Suppressor macrophage treated with lipopolysaccharide for 4 hours (primary cell): ENCODE measurements around the gene CCDC157.

Experiments used
- DNase-seq: peaks from one replicate; pipeline ENCODE4 v3.0.0-alpha.2; 2020

CCDC157 gene

DNA sequence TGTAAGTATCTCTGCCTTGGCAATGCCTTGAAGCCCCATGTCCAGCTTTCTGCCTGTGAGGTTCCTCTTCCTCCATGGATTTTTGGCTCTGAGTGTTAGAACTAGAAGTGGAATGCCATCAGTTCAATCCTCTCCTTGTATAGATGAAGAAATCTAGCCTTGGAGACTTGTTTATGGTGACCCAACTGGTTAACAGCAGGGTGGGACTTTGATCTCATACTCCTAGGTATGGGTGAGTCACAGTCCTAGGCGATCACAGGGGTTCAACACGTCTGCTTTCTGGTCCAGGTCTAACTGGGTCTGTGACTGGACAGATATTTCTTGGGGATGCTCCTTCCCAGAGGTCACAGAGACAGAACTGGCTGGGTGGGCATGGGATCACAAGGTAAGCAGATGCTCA, 59.6 kb downstream of the CCDC157 start:
- DNase-seq = no peak

DNA sequence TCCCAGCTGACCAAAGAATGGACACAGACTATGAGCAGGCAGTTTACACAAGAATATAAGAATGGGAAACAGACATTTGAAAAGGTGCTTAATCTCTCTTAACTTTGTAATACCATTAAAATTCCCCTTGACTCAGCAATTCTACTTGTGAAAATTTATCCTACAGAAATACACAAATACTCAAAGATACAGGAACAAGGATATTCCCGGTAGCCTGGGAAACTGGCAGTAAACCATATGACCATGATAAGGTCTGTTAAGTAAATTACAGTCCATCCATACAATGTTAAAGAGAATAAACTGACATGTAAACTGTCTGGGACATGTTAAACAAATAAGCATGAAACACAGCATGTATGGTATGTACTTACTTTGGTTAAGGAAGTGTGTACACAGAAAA, 60.0 kb downstream of the CCDC157 start:
- DNase-seq = no peak

DNA sequence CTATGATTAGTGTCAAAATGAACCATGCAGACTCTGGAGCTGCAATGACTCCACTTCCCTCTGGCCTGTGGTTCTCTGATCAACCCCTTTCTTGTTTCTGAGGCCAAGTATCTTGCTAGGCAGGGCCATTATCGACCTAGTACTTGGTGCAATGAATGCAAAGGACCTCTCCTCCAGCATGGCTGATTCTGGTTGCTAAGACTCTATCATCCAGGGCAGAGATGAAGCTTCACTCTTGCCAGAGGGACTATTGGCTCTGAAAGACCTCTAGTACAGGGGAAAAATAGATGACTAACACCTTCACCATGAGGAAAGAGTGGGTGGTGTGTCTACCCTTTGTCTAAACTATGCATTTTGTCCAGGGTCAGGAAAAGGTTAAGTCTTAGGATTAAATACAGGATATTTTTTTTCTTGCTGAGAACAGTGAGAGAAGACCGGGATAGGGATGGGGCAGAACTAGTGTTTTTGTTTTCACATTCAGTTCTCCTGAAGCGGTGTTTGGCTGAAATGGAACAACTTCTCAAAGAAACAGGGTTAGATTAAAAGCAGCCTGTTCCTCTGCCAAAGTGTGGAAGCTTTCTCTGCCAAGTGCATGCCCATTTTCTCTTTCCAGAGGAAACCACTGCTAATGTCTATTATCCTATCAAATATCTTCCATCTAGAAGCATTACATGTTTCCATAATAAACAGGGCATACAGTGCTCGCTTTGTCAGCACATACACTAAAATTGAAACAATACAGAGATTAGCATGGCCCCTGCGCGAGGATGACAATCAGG, 63.7 kb downstream of the CCDC157 start:
- peak; percentile 41 for DNase-seq

DNA sequence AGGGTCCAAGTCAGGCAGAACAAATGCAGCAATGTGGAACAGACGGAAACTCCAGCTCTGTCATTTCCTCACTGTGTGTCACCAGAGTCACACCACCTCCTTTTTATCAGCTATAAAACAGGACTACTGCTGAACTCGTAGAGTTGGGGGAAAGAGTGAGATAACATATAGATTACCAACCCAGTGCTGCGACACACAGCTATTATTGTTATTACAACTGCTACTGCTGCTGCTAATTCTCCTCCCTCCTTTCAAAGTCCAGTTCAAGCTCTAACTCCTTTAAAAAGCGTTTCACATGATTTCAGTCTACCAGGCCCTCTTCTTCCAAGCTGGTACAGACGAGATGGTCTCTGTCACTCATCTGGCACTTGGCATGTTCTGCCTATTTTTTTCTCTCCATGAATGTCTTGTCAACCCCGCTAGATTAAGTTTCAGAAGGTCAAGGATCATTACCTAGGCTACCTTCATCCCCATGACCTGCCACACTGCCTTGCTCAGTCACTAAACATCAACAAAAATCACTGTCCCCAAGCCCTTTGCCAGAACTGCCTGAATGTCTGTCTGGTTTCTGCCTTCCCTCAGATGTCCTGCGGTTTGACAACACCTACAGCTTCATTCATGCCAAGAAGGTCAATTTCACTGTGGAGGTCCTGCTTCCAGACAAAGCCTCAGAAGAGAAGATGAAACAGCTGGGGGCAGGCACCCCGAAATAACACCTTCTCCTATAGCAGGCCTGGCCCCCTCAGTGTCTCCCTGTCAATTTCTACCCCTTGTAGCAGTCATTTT, 65.1 kb downstream of the CCDC157 start:
- DNase-seq = peak; percentile 44

DNA sequence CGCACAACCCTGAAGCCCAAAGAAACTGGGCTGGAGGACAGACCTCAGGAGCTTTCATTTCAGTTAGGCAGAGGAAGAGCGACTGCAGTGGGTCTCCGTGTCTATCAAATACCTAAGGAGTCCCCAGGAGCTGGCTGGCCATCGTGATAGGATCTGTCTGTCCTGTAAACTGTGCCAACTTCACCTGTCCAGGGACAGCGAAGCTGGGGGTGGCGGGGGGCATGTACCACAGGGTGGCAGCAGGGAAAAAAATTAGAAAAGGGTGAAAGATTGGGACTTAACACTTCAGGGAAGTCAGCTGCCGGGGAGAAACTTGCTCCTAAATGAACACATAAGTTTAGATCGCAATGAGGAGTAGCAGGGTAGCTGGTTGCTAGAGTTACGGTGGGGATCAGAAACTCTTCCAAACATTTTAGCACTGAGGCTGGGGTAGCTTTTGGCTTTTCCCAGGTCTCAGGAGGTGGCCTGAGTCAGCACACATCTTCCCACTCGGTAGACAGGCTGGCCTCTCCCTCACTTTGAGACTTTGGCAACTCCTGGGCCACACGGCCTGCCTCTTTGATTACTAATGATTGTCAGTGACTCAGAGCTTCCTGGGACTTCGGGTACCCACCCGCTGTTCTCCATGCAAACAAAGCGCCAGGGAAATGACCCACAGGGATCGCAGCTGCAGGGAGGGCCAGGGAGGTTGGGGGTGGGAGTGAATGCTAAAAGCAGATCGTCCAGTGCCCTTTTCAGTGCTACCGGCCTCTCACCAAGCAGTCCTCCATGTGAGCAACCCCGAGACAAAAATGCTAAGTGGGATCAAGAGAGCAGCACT, 65.9 kb downstream of the CCDC157 start:
- peak; percentile 83 for DNase-seq

DNA sequence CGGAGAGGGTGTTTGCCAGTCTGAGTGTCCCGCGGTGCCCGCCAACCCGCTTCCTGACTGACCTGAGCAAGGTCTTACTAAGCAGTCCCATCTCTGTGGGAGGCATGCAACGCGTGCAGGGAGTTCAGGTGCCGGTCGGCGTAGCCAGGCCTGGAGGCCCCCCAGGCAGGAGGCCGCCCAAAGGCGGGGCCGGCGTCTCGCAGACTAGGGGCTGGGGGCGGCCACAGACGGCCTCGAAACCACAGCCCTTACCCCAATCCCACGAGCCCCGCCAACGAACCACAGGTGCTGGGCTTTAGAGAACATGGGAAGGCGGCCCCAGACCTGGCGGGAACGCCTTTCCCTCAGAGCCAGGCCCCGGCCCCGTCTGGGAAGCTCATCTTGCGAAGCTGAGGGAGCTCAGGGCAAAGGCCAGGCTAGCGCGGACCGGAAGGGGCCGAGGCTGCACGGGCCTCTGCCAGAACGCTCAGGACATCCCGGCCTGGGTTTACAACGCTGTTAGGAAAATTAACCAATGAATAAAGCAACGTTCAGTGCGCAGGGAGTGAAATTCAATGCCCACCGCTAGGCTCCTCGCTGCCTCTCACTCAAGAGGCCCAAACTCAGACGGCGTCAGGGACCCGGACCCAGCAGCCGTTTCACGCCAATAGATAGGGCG, 66.6 kb downstream of the CCDC157 start:
- DNase-seq = no peak

DNA sequence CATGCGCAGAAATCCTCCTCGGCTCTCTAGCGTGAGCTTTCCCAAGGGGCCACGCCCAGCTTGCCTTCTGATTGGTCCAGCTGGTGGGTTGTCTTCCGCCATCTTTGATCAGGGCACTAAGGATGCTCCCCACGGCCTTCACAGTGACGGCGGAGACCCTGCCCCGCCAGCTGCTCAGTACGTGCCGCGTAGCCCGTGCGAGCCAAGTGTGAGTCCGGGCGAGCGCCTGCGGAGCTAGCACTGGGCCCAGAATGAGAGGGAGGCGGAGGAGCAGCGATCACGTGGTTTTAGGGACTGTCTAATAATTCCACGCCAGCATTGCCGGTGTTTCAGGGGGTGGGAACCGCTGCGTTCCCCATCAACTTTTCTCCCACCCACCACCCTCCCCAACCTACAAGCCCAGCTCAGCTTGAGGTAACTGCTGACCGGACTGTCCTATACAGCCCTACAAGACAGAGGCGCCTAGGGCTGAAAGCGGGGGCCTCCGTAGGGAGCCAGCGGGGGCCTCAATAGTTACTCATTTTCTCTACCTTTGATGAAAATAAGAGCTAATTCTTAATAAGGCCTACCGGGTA, 67.2 kb downstream of the CCDC157 start:
- DNase-seq = peak; percentile 99

DNA sequence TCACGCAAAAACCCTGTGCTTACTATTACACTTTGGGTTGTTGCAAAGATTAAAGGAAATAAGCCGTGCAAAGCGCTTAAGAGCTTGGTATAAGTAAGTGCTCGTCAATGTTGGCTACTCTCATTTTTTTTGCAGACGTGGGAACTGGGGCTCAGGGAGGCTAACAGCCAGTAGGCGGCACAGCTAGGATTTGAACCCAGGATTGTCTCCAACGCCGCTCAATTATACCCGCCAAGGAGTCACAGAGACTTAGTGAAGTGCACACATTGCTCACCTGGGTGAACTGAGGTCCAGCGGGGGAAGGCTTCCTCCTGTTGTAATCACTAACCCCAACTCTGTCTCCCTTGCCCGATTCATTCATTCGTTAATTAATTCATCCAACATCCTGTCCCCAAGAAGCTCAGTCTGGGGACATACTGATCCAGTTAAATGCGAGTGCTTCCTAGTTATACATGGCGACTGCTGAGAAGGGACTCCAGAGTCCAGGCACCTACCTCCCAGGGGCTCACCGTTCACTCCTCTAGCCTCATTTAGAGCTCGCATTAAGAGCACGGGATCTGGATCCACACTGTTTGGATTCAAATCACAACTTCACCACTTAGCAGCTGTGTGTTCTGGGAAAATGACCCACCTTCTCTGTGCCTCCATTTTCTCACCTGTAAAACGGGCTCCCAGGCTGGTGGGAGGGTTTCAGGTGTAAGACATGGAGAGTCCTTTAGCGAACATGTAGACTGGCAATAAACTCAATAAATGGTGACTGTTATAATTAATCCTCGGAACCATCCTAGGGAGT, 67.9 kb downstream of the CCDC157 start:
- no peak for DNase-seq

DNA sequence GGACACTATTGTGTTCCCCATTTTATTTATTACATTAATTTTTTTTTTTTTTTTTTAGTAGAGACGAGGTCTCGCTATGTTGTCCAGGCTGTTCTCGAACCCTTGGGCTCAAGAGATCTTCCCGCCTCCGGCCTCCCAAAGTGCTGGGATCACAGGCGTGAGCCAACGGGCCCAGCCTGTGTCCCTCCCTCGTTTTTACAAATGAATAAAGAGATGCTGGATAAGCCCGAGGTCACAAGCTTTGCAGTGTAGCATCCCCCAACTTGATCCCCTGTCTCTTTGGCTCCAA, 68.5 kb downstream of the CCDC157 start:
- DNase-seq = no peak

DNA sequence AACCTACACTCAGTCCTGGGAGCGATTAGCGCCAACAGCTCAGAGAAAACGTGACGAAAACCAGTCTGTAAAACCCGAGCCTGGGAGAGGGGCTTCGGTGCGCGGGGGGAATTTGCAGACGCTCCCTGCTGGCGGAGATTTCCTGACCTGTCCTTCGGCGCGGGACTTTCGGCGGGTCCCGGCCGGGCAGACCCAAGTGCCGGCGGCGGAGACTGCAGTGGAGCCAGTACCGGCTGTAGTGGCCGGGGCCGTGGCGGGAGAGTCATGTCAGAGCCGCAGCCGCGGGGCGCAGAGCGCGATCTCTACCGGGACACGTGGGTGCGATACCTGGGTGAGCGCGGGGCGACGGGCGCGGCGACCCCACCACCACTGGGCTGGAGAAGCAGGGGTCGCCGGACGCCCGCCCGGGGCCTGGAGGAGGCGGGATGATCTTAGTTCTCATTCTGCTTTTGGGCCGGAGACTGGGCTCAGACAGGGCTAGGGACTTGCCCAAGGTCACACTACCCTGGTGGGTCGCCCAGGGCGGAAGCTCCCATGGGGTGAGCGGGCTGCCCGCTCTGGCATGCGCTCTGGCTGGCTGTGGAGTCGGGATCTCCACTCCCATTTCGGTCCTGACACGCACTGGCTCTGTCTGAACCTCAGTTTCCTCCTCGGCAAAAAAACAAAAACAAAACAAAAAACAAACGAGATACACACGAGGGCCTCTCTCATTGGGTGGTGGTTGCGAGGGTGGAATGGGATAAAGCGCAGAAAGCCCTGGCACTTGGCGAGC, 69.0 kb downstream of the CCDC157 start, which contains the start of gene MTFP1:
Gene MTFP1, plus strand, starts transcription at position 153 of the 772 bp plus-strand sequence. Its CDS starts 112 bp downstream, at position 265.
- DNase-seq = peak; percentile 62
